Measurements from ENCODE around the gene PPP2R2B.

GRCh38 chr5:146799231-146799630 lies 79.3 kb downstream of the PPP2R2B start:
- no peak for TF ChIP-seq YY1 (IDR thresholded peaks at IDR 0.05; ENCODE audit: insufficient read depth, insufficient read length)
- no peak for TF ChIP-seq ZNF274 (IDR thresholded peaks at IDR 0.05; ENCODE audit: low read depth, low read length)
- no peak for TF ChIP-seq SUZ12 (IDR thresholded peaks at IDR 0.05; ENCODE audit: extremely low read depth, insufficient read depth, insufficient read length)

All from NT2/D1 (cell line).